Hematopoietic multipotent progenitor cell treated with erythropoietin and hydrocortisone succinate and interleukin-3 and kit ligand, for 8 days (in vitro differentiated cells): ENCODE results near the gene CCM2.

Experiments used
- DNase-seq: peaks from one replicate; pipeline ENCODE4 v3.0.0-alpha.2; 2015

CCM2 gene

DNA sequence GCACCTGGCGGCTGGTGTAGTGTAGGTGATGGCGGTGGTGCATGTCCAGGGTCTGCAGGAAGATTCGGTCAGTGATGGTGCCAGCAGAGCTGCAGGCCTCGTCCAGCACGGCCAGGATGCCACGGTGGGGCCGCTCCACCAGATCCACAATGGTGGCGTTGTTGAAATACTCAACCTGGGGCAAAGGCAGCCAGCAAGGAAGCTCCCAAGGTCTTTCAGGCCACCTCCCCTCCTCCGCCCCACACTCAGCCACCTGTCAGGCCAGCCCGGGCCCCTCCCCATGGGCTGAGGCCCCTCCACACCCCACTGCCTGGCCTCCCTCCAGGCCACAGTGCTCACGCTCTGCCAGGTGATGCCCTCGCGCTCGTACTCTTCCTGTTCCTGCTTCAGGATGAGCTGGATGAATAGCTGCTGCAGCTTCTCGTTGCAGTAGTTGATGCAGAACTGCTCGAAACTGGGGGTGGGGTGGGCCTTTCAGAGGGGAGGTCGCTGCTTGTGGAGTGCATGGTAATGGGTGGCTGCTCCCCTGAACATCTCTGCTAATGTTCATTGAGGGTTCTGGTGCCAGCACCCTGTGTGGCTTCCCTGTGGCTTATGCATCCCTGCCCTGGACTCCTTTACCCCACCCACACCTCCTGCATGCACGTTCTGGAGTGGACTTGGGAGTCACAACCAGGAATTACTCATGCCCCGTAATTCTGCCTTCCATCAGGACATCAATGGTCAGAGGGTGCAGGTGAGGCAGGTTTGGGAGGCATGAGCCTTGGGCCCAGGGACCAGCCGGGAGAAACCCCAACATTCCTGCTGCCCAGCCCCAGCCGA, 30.1 kb upstream of the CCM2 start:
- DNase-seq: no peak

DNA sequence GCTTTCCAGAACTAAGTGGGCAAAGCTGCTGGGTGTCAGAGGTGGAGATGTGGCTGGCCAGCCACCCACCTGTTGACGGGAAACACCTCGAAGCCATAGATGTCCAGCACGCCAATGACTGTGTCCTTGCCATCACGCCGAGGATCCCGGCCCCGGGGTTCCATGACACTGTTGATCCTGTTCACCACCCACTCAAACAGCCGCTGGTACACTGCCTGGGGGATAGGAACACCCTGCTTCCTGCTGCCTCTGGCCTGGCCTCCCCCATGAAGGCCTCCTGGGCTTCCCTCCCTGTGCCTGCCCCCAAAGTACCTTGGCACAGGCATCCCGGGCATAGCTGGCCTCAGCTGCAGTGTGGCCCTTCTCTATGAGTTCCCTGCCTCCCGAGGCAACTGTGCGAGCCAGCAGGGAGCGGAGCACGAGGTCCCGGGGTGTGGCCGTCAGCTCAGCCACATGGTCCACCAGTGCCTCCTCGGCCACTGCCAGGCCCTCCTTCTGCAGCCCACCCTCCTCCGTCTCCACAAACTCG, 29.4 kb upstream of the CCM2 start:
- no peak for DNase-seq

GRCh38 chr7:44971188-44971901, 28.7 kb upstream of the CCM2 start:
- DNase-seq: no peak

DNA sequence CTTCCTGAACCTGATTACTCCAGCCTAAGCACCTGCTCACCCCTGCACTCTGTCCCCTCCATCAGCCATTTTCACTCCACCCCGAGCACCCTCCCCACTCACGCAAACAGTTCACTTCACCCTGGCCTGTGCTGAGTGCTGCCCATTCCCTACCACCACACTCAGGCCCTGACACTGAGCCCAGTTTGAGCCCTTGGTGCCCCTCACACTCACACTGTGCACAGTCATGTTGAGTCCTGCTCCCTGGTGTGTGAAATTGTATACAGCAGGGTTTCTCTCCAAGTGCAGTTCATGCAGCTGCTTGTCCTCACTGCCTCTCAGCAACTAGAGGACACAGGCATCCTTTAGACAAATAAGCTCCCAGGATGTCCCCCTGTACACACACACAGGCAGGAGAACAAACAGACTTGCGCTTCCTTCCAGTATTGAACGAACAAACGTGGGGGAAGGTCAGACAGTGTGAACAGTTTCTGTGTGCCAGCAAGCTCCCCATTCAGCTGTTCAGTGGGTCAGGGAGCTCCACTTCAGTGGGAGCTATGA, 28.0 kb upstream of the CCM2 start:
- DNase-seq: no peak

- DNase-seq: no peak
Observed at GRCh38 chr7:44972562-44972961, 27.4 kb upstream of the CCM2 start.

DNA sequence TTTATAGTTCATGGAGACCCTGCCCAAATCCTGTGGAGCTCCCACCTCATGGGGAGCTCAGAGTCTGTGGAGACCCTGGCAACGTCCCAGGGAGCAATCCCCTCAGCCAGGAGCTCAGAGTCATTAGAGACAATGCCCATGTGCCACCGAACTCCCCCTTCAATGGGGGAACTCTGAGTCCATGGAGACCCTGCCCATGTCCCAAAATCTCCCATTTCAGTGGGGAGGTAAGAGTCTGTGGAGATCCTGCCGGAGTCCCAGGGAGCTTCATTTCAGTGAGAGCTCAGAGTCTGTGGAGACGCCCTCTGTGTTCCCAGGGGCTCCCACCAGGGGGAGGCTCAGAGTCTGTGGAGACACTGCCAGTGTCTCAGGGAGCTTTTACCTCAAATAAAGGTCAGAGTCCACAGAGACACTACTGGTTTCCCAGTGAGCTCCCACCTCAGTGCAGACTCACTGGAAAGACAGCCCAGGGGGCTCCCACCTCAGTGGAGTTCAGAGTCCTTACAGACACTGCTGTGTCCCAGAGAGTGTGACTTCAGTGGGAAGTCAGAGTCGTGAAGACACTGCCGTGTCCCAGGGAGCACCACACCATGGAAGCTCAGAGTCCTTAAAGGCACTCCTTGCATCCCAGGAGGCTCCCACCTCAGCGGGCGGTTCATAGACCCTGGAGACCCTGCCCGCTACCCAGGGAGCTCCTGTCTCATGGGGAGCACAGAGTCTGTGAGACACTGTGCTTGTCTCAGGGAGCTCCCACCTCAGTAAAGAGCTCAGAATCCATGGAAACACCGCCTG, 26.2 kb upstream of the CCM2 start:
- peak; percentile 72 for DNase-seq

GRCh38 chr7:44974549-44974948, 25.5 kb upstream of the CCM2 start:
- DNase-seq: no peak

- DNase-seq: no peak
Observed at GRCh38 chr7:44975331-44976039, 24.5 kb upstream of the CCM2 start.

GRCh38 chr7:44976040-44976745, 23.8 kb upstream of the CCM2 start:
- DNase-seq: no peak

DNA sequence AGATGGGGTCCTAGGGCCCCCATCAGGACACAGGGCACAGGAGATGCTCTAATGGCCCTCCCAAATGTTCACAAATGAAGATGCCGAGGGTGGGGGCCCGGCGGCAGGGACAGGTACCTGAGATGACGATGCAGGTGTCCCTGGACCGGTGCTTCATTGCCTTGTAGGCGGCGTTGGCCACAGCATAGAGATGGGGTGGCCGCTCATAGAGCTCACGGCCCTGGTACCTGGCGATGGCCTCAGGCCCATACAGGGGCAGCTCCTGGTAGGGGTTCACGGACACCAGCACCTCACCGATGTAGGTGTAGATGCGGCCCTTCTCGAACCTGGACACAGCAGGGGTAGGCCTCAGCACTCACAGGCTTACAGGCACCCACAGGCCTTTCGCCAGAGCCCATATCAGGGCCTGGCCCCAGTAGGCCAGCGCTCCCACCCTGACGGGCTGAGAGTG, 23.2 kb upstream of the CCM2 start:
- DNase-seq: no peak

- peak; percentile 79 for DNase-seq
Observed at GRCh38 chr7:44977304-44977958, 22.6 kb upstream of the CCM2 start.

DNA sequence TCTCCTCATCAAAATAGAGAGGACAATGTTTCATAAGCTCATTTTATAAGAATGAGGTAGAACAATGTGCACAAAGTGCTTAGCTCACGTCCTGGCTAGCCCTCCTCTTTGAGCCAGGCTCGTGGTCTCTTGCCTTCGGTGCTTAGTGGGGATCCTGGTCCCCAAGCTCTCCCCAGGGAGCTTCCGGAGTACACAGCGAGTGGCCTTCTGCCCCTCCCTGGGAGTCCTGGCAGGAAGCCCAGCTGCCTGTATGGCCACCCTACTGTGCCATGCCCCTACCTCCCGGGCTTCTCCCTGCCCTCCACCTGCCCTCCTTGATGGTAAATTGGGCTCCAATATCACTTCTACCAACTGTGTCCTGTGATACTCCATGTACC, 22.1 kb upstream of the CCM2 start:
- DNase-seq: peak; percentile 63

GRCh38 chr7:44978511-44979366, 21.3 kb upstream of the CCM2 start, which contains the start of gene MYO1G:
TSS of gene MYO1G (minus strand) at chr7:44979015. CDS start at chr7:44978961, 54 bp downstream.
- peak; percentile 79 for DNase-seq

DNA sequence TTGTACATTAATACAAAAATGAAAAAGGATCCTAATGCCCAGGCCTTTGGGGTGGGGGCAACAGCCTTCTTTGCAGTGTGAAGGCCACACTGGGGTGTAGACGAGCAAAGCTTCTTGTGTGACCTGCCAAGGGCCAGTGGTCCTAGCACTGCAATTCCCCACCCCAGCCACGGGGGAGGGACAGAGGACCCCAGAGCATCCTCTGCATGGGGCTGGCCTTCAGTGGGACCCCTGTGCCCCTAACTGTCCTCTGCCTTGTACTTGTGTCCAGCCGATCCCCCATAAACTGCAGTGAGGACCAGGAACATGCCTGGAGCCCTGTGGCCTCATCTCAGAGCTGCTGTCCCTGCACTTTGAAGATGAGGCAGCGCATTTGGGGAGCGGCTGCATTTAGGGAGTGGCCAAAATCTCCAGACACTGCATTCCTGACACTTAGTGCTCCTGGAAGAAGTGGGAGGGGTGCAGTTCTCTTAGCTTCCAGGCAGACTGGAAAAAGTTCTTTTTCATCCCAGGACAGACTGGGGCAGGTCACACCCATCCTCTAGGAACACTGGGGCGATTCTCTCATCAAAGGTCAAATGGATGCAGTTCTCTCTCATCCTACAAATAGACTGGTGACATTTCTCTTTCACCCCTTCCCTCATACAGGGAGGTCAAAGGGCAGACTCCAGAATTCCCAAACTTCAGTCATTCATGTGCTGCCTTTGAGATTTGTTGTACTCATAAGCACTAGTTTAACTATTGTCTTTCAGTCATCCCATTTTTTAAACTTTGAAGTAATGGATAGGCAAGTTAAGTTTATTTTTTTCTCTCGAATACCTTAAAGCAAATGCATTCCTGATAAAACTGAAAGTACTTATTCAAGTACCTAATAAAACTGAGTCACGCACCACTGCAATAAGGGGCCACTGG, 20.3 kb upstream of the CCM2 start:
- no peak for DNase-seq

GRCh38 chr7:44980393-44981034, 19.5 kb upstream of the CCM2 start:
- no peak for DNase-seq

DNA sequence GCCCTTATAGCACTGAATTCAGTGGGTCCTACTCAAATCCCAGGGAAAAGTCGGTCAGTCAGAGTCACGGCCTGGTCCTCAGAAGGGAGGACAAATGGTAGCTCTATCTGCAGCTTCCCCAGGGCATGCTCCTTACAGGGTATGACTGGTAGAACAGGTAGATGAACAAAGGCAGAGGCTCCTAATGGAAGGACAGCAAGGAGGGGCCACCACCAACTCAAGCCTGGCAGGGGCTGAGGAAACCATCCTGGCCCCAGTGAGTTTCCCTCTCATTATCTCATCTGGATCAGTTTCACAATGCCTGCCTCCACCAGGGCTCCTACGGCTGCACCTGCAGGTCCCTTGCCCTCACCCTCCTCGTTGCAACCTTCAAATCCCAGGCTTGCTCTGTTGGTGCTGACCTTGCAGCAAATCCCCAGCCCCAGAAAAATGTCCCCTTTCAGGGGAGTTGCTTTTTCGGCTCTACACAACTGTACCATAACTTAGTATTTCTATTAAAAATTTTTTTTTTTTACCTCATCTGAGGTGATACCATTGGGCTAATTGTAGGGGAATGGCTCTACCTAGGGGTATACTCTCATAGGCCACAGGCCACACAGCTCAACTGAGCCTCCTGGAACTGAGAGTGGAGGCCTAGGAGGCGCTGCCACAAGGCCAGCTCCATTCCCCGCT, 18.8 kb upstream of the CCM2 start:
- no peak for DNase-seq

DNA sequence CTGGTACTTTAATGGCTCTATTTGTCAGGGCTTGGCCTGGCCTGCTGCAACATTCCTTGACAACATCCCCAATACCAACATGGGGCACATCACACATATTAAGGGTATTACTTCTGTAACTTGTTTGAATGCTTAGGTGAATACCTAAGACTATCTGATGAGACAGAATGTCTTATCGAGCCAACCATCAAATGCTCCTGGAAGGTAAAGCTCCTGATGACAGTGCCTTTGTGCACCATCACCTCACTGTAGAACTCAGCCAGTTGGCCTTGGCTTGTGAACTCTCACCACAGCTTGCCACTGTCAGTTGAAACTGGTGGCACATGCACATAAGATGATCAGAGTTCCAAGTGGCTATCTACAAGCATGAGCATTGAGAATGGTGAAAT, 17.5 kb upstream of the CCM2 start:
- no peak for DNase-seq

DNA sequence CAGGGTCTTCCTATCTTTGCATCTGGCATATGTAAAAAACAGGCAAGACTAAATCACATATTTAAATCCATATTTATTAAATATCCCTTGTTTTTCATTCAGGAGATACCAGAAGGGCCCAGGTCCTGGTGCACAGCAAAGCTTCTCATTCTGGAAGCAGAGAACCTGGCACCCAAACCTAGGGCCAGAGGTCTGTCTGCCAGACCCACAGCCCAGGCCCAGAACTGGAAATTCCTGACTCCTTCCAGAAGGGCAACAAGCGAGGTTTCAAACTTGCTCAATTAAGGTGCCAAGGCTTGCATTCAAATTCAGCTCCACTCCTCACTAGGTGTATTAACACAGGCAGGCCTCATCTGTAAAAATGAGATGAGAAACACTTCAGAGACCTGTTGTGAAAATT, 17.0 kb upstream of the CCM2 start:
- DNase-seq: no peak
